NK-92 (cell line): ENCODE results near the gene DISP3.

Experiments used
- DNase-seq: peaks from one replicate; lab custom pipeline; 2025; ENCODE audit not compliant: unreplicated experiment; lab: John Stamatoyannopoulos, UW

The DISP3 gene

DNA sequence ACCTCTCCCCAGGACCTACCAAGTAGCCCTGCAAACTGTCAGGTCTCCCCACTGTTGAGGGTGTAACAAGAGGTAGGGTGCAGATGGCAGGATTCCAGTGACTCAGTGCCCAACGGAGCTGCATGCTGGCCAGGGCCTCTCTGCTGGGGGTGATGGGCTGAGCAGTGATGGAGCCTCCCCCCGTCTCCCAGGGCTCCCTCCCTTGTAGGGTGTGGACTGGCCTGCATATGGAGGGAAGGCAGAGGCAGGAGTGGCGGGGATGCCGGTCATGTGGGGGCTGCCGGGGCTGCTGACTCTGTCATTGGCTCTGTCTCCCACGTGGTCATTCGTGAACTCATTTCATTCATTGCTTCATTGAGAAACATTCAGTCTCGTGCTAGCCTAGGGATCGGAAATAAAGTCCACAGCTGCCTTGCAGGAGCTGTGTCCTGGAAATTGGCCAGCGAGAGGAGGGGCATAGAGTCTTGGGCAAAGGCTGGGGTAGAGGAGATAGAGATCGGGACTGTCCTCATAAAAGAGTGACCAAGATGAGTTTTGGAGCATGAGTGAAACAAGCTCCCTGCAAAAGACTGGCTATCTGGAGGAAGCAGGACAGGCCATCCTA lies 22.9 kb upstream of the DISP3 start:
- DNase-seq = no peak

- DNase-seq = no peak
These were observed 22.0 kb upstream of the DISP3 start for GRCh38 chr1:11456965-11457364.

- DNase-seq = no peak
These were observed 20.1 kb upstream of the DISP3 start for GRCh38 chr1:11458811-11459275.

- DNase-seq = no peak
These were observed 17.3 kb upstream of the DISP3 start for GRCh38 chr1:11461531-11462137.

GRCh38 chr1:11462224-11462923 lies 16.6 kb upstream of the DISP3 start:
- no peak for DNase-seq

DNA sequence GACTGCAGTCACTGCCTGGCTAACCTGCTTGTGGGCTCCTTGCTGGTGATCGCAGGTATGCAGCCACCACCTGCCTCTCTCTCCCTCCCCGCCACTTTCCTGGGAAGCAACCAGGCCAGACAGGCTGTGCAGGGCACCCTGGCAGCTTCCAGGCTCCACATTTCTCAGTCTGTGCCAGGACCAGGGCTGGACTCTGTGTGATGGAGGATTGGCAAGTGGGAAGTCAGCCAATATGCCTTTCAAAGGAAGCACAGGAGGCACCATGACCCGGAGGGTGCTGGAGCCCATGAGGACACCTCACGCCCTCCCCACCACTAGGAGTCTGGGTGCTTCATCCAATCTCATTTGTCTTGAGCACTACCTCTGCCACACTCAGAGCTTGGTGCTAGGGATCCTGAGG lies 15.8 kb upstream of the DISP3 start:
- no peak for DNase-seq

GRCh38 chr1:11465307-11465706 lies 13.6 kb upstream of the DISP3 start:
- DNase-seq = no peak

DNA sequence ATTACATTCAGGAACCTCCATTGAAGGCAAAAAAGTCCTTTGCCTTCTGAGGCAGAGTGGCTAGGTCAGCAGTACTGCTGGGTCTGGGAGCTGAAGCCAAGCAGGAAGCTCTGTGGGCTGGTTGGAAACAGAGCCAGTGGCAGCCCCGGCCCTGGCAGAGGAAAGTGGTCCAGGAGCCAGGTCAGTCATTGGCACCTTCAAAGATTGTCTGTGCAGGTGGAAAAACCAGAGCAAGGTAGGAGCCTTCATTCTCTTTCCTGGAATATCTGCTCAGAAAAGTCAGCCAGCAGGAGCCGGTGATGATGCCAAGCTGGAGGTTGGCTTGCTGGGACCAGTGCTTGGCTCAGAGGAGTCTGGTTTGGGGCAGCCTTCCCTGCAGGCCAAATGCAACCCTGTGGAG lies 12.5 kb upstream of the DISP3 start:
- DNase-seq = no peak

GRCh38 chr1:11468878-11469277 lies 10.1 kb upstream of the DISP3 start:
- DNase-seq = no peak

DNA sequence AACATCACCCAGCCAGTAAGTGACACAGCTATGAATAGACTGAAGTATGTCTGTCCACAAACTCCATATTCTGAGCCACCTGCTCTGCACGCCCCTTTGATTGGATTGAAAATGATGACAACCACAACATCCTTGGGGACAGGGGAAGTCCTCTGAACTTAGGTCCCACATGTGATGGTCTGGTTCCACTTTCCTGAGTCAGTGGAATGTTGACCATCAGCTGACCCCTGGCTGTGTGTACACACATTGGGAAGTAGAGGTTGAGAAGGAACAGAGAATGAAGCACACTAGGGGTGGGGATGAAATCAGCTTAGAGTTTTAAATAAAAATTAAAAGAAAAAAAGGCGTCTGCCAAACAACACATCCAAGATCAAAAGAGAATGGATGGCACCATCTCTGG lies 8.0 kb upstream of the DISP3 start:
- DNase-seq = no peak

DNA sequence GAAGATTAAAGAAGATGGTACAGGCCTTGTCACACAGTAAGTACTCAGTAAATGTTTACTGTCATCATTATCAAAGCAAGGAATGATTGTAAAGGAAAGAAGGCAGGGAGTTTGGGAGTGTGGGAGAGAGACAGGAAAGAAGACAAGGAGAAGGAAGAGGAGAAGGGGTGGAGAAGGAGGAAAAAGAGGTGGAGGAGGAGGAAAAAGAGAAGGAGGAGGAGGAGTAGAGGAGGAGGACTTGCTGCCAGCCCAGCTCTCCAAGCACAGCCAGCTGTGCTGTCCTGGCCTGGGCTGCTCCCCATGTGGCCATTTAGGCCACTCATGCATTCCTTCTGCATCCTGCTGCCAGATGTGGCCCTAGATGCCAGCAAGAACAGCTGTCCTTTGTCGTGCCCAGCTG lies 7.5 kb upstream of the DISP3 start:
- DNase-seq = no peak

DNA sequence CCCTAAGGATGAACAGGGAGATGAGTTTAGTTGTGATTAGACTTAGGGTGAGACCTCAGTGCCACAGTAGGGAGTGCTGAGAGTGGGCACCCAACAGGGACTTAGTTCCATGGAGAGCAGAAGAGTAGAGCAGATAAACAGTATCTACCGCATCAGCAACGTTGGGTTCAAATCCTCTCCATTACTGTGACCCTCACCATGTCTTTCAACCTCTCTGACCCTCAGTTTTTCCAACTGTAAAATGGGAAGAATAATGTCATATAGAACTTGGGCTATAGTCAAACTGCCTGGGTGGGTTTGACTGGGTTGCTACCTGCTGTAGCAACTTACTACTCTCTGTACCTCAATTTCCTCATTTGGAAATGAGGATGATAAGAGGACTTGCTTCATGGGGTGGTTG lies 6.7 kb upstream of the DISP3 start:
- no peak for DNase-seq

- DNase-seq = no peak
These were observed 6.2 kb upstream of the DISP3 start for GRCh38 chr1:11472741-11473140.

GRCh38 chr1:11473491-11474034 lies 5.4 kb upstream of the DISP3 start:
- DNase-seq = no peak

DNA sequence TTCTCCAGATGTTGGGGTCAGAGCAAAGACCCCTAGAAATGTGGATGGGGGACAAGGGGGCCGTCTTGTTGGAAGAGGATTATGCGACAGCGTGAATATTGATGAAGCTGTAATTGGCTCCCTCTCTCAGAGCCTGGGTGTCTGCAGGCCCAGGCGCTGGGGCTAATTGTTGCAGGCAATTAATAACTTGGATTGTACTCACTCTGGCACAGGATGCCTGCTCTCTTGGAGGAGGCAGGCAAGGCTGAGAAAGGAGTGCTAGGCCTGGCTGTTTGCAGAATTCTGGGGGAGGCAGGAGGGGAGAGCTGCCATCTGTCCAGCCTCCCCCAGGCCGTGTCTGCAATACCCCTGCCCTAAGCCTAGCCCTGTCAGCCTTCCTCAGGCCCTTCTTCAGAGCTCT lies 4.1 kb upstream of the DISP3 start:
- no peak for DNase-seq

- no peak for DNase-seq
These were observed 3.2 kb upstream of the DISP3 start for GRCh38 chr1:11475748-11476147.

- DNase-seq = no peak
These were observed 522 bp downstream of the DISP3 start for GRCh38 chr1:11479375-11479979.

DNA sequence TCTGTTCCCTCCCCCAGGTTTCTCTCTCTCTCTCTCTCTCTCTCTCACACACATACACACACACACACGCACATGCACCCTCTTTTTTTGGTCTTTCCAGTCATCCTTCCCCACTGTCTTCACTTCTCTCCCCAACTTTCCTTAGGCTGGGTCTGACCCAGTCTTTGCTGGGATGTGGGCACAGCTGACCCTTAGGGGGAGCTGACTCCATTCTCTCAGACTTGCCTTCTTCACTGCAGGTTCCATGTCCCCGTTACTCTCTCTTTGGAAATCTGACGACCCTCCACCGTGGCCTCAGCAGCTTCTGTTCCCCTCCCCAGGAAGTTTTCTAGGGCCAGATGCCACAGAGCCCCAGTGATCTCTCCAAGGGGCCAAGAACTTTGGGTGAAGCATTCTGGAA lies 2.1 kb downstream of the DISP3 start:
- no peak for DNase-seq

- DNase-seq = no peak
These were observed 3.2 kb downstream of the DISP3 start for GRCh38 chr1:11482198-11482597.

GRCh38 chr1:11482701-11483479 lies 3.9 kb downstream of the DISP3 start:
- DNase-seq = no peak
